ENCODE measurements around the gene LRP5.

GRCh38 chr11:68413591-68413999, 101.2 kb downstream of the LRP5 start:
- TF ChIP-seq CTCF (IDR thresholded peaks at IDR 0.05) (no peak), POLR2A (IDR thresholded peaks at IDR 0.05) (no peak)

Measured in thyroid gland (tissue), 4 donors.